ENCODE results near the gene ADAMTS12.

DNA sequence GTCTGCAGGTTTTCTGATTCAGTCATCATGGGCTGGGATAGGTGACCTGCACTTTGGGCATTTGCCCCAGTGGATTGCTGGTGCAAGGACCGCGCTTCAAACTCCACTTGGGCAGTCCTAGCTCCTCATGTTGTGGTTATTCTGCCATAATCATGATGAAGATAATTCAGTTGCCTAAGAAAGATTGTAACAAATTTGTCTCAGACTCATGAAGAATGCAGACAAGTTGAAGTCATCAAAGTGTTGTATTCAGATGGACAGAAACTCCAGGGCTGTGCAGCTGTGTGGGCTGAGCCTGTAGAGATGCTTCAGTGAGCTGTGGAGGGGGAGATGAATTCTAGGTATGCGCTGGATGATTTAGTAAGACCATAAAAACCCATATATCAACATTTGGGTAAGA is 412.5 kb downstream of the ADAMTS12 start:
- TF ChIP-seq, protein P1, sequence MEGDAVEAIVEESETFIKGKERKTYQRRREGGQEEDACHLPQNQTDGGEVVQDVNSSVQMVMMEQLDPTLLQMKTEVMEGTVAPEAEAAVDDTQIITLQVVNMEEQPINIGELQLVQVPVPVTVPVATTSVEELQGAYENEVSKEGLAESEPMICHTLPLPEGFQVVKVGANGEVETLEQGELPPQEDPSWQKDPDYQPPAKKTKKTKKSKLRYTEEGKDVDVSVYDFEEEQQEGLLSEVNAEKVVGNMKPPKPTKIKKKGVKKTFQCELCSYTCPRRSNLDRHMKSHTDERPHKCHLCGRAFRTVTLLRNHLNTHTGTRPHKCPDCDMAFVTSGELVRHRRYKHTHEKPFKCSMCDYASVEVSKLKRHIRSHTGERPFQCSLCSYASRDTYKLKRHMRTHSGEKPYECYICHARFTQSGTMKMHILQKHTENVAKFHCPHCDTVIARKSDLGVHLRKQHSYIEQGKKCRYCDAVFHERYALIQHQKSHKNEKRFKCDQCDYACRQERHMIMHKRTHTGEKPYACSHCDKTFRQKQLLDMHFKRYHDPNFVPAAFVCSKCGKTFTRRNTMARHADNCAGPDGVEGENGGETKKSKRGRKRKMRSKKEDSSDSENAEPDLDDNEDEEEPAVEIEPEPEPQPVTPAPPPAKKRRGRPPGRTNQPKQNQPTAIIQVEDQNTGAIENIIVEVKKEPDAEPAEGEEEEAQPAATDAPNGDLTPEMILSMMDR (optimal IDR thresholded peaks at IDR 0.05 in 1 of 3, IDR thresholded peaks at IDR 0.05 in 1 of 3, conservative IDR thresholded peaks at IDR 0.05 in 1 of 3; ENCODE audit: extremely low read depth in 1 of 3, insufficient read depth in 2 of 3, low read length in 3 of 3) = no peak
- TF ChIP-seq EZH2 (IDR thresholded peaks at IDR 0.05; ENCODE audit: low read length) = no peak
